Measurements from ENCODE around the gene RMDN2.
A peak's percentile ranks its signal among the peaks of the same experiment; 100 is the strongest.

Gene RMDN2, protein sequence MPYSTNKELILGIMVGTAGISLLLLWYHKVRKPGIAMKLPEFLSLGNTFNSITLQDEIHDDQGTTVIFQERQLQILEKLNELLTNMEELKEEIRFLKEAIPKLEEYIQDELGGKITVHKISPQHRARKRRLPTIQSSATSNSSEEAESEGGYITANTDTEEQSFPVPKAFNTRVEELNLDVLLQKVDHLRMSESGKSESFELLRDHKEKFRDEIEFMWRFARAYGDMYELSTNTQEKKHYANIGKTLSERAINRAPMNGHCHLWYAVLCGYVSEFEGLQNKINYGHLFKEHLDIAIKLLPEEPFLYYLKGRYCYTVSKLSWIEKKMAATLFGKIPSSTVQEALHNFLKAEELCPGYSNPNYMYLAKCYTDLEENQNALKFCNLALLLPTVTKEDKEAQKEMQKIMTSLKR

DNA sequence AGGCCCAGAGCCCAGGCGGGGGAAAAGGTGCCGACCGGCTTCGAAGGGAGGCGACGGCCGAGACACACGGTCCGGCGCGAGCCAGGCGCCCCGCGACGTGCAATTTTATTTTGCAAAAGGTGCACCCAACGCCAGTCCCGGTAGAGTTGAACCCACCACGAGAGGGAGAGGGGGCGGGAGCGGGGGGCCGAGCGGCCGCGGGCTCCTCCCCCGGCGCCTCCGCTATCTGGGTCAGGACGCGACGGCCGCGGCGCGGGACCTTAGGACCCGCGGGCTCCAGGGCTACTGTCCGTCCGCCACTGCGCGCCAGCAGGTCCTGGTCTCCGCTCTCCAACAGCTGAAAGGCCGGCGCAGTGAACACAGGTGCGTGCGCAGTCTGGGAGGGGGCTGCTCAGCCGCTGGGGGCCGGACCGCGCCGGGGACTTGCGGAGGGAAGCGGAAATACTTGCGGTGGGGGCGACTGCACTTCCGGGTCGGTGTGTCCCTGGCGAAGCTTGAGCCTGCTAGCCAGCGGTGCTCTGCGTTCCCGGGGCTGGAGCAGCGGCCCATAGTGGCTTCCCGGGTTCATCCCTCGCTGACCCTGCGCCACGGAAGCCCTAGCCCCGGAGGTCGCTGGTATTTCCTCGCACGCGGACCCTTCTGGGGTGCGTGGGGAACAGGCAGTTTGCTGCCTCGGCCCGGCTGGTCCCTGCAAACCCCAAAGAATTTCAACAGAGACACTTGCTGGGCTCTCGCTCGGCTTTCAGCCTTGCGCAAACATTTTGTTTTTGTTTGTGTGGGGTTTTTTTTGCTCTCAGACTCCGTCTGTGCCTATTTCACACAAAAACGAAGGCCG, at the start of gene RMDN2:
TSS of gene RMDN2 (plus strand) at position 225 of the 835 bp plus-strand sequence. CDS start 3,991 bp downstream, outside the sequence.
- no peak for DNase-seq (ENCODE audit: low read depth)

DNA sequence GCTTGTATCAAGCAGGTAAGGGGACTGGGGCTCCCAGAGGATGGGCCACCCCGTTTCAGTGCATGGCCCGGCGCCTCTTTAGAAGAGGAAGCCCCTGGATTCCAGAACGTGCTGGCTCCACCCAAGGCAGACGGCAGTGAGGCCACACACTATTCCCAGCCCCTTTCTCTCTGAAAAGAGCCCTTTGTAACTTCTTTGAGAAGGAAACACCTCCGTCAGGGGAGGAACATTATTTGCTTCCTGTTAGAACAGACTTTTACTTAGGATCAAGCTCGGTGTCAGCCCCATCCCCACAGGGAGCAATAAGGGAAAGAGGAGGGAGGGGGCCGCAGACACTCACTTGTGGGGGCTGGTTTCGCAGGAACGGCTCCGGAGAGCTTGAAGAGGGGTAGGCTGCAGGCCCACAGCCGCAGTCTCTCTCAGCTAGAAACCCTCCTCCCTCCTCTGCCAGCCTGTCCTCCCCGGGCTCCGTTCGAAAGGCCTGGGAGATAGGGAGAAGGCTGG, 49.6 kb upstream of the RMDN2 start:
- no peak for DNase-seq (ENCODE audit: low read depth)

DNA sequence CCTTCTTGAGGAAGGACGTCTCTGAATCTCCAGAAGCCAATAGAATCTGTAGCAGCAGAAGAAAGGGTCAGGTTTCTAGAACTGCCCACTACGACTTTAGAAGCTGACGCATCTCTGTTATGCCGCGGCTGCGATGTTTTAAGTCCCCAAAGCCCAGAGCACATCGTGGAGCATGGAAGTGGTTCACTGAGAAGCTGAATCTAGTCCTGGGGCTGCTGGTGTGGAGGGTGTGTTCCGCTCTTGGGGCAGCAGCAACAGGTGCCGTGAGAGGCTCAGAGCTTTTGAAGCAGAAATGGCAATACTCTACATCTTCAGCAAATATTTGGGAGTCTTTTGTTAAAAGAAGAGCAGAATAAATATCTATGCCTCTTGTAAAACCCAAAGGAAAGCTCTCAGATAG, 48.9 kb upstream of the RMDN2 start:
- DNase-seq (ENCODE audit: low read depth) = no peak

DNA sequence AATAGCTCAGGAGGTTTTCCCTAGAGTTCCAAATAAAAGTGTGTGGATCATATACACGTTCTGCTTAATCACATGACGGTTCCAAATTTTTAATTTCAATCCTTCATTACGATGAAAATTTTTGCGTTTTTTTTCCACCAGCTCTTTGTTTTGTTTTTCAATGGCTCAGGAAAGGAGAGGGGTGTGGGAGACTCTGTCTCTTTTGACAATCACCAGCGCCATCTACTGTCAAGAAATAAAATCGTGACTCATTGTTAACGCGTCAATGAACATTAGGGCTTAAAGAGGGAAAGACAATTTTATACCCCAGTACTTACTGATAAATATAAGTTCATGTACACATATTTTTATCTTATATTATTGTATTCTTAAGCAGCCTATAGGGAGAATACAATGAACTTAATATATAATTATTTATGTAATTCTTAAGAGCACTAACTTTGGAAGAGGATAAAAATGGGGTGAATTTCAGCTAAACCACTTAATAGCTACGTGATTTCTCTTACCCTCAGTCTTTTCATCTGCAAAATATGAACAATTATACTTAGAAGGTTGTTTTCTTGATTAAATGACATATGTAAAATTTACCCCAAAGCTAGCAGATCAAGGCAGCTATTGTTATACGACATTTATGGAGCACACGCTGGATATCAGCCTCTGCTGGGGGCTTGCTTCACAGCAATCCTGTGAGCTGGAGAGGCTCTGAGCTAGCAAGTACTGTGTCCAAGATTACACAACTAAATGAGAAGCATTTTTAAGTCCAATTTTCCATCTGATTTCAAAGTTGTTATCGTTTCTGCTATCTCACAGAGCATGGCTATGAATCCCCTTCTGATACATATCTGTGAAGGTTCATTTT, 47.4 kb upstream of the RMDN2 start:
- peak; percentile 22 for DNase-seq (ENCODE audit: low read depth)

GRCh38 chr2:37878536-37878935, 46.6 kb upstream of the RMDN2 start:
- no peak for DNase-seq (ENCODE audit: low read depth)

- DNase-seq (ENCODE audit: low read depth) = no peak
Measured at GRCh38 chr2:37880551-37880950, 44.5 kb upstream of the RMDN2 start.

DNA sequence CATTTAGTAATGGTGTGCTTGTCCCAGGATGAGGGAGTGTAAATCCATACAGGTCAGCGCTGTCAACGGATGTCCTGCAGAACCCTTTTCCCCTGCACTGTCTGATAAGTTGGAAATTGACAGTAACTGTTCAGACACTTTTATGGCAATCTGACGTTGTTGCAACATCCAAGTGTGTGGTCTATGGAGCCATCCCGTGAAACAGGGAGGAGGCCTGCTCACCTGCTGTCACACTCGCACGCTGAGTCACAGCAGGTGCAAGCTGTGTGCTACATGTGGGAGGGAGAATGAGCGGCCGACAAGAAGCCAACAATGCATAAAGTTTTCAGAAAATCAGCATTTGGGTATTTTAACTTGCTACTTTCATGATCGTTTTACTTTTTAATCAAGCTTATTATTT, 43.7 kb upstream of the RMDN2 start:
- no peak for DNase-seq (ENCODE audit: low read depth)

GRCh38 chr2:37882036-37882435, 43.1 kb upstream of the RMDN2 start:
- no peak for DNase-seq (ENCODE audit: low read depth)

- DNase-seq (ENCODE audit: low read depth) = no peak
Measured at GRCh38 chr2:37883518-37883917, 41.6 kb upstream of the RMDN2 start.

DNA sequence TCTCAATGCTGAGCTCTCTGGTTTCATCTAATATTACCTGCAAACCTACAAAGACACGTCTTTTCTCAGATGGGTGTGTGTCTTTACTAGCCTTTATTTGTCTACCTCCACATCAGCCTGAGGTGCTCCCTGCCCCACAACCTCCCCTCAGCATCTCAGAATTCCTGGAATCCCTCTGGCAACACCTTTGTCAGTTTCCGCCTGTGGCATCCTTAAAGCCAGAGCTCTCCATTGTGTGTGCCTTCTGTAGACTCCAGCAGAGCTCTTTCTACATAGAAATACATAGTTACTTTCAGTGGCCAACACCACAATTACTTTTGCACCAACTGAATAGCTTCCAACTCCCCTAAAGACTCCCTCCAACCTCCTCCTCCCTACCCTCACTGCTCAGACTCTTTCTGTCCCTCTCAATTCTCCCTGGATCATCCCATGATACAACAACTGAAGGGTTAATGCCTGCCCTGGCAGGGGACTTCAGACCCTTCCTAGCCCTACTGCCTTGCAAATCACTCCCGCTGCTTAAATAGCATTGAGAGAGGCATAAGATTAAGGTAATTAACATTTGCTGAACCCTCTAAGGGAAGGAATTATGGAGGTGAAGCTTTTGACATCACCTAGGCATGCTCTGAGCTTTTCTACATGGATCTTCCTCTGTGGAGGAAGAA, 39.6 kb upstream of the RMDN2 start:
- no peak for DNase-seq (ENCODE audit: low read depth)

GRCh38 chr2:37886745-37887144, 38.3 kb upstream of the RMDN2 start:
- no peak for DNase-seq (ENCODE audit: low read depth)

- DNase-seq (ENCODE audit: low read depth) = no peak
Measured at GRCh38 chr2:37887286-37887685, 37.8 kb upstream of the RMDN2 start.

GRCh38 chr2:37890893-37891495, 34.1 kb upstream of the RMDN2 start:
- no peak for DNase-seq (ENCODE audit: low read depth)

DNA sequence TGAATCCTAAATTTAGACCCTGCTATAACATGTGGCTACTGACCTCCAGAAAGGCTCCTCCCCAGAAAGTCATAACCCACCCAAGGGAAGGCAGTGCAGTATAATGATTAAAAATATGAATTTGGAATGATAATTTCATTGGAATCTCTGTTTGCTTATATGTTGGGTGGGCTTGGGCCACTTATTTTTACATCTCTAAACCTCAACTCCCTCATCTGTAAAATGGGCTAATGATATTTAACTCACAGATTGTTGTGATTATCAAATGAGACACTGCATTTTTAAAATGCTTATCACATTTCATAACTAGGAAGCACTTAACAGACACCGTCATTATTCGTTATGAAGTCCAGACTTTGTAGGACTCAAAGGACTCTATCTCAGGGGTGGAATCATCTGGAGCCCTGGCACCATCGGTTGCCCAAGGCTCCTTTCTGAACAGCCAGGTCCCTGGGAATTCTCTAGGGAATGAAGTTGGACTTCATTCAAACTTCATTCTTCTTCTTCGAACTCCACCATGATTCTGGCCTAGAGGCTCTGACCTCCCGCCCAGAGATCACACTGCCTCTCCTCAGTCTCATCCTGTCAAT, 33.1 kb upstream of the RMDN2 start:
- DNase-seq (ENCODE audit: low read depth) = no peak

GRCh38 chr2:37892436-37893114, 32.5 kb upstream of the RMDN2 start:
- DNase-seq (ENCODE audit: low read depth) = no peak

- no peak for DNase-seq (ENCODE audit: low read depth)
Measured at GRCh38 chr2:37893327-37893726, 31.8 kb upstream of the RMDN2 start.

DNA sequence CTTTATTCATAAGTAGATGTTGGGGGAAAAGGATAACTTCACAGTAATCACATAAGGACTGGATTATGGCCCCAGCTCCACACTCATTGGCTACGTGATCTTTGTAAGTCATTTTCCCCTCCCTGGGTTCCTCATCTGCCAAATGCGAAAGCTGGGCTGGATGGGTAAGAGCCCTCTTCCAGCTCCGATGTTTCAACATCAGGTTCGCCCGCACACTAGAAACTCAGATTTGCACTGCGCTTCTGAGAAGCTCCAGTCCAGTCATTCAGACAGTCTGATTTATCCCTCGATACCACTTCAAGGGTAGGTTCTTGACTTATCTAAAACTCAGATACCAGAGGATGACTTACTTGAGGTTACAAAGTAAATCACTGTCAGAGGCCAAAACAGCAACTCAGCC, 31.0 kb upstream of the RMDN2 start:
- DNase-seq (ENCODE audit: low read depth) = no peak

DNA sequence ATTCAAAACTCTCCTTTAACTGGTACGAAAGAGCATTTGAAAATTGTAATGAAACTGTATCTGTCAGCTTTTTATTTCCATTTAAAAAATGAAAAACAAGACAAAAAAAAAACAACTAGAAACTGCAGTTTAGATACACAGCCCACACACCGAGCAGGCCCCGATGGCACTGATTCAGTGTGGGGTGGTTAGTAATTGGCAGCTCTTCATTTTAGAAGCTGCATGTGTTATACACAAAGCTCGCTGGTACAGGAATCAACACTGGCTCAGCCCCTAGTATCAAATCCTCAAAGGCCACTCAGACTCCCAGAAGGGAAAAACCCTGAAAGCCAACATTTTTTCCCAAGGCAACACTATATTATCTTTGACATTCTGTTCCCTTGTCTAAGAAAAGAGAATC, 30.5 kb upstream of the RMDN2 start:
- no peak for DNase-seq (ENCODE audit: low read depth)

- no peak for DNase-seq (ENCODE audit: low read depth)
Measured at GRCh38 chr2:37895140-37895539, 29.9 kb upstream of the RMDN2 start.

GRCh38 chr2:37896319-37896718, 28.8 kb upstream of the RMDN2 start:
- DNase-seq (ENCODE audit: low read depth) = no peak
